Stimulated activated naive CD4-positive, alpha-beta T cell treated with Interleukin-2 at 50 U/mL for 16 hours (primary cell): ENCODE results near the gene CMPK1.

Source experiments
- DNase-seq: peaks from one replicate; lab custom pipeline; 2025; lab: John Stamatoyannopoulos, UW

Gene CMPK1

GRCh38 chr1:47396671-47397196 is 63.1 kb downstream of the CMPK1 start:
- no peak for DNase-seq

- DNase-seq = no peak
Measured at GRCh38 chr1:47399138-47399845, 65.7 kb downstream of the CMPK1 start.

- no peak for DNase-seq
Measured at GRCh38 chr1:47399846-47400155, 66.2 kb downstream of the CMPK1 start.

- no peak for DNase-seq
Measured at GRCh38 chr1:47401761-47402160, 68.2 kb downstream of the CMPK1 start.

GRCh38 chr1:47402591-47402990 is 69.0 kb downstream of the CMPK1 start:
- no peak for DNase-seq

GRCh38 chr1:47403321-47403910 is 69.8 kb downstream of the CMPK1 start:
- DNase-seq = no peak

GRCh38 chr1:47405697-47406096 is 72.1 kb downstream of the CMPK1 start:
- DNase-seq = no peak

- DNase-seq = no peak
Measured at GRCh38 chr1:47406966-47407365, 73.4 kb downstream of the CMPK1 start.

GRCh38 chr1:47407481-47407880 is 73.9 kb downstream of the CMPK1 start:
- no peak for DNase-seq

- no peak for DNase-seq
Measured at GRCh38 chr1:47409311-47410067, 75.9 kb downstream of the CMPK1 start.

- no peak for DNase-seq
Measured at GRCh38 chr1:47410068-47410455, 76.5 kb downstream of the CMPK1 start.

GRCh38 chr1:47411436-47411835 is 77.8 kb downstream of the CMPK1 start:
- DNase-seq = no peak

GRCh38 chr1:47412437-47412836 is 78.8 kb downstream of the CMPK1 start:
- DNase-seq = no peak

- DNase-seq = no peak
Measured at GRCh38 chr1:47415728-47416318, 82.2 kb downstream of the CMPK1 start, which contains the start of gene FOXE3. Gene FOXE3, plus strand, starts transcription at chr1:47416285. Its CDS starts 31 bp downstream, at chr1:47416316.

GRCh38 chr1:47416319-47417169 is 83.0 kb downstream of the CMPK1 start:
- no peak for DNase-seq

- DNase-seq = no peak
Measured at GRCh38 chr1:47417170-47418044, 83.8 kb downstream of the CMPK1 start.

GRCh38 chr1:47418122-47418521 is 84.5 kb downstream of the CMPK1 start:
- no peak for DNase-seq

GRCh38 chr1:47418681-47419325 is 85.2 kb downstream of the CMPK1 start:
- DNase-seq = no peak

GRCh38 chr1:47420547-47420946 is 87.0 kb downstream of the CMPK1 start:
- no peak for DNase-seq

- DNase-seq = no peak
Measured at GRCh38 chr1:47423872-47424271, 90.3 kb downstream of the CMPK1 start.
